Measurements from ENCODE around the gene SLC25A5. TPM values are rescaled to one million over a fixed set of nuclear protein-coding genes. Genes with fewer than 3 reads are reported as not detected.
A peak's percentile ranks its signal among the peaks of the same experiment; 100 is the strongest.

Gene SLC25A5
- total and polyA plus RNA-seq, 10 of the 15 experiments (the other 5 are each of a cell fraction or from before 2014, with no cell fraction given): 361 to 3,863 (median 618) TPM

- no peak for TF ChIP-seq PRDM15 (CRISPR knock-in tag; IDR thresholded peaks at IDR 0.05)
- TF ChIP-seq IRF5 (IDR thresholded peaks at IDR 0.05; ENCODE audit: borderline replicate concordance): no peak
- TF ChIP-seq NFYB (IDR thresholded peaks at IDR 0.05; ENCODE audit: insufficient read depth, low read depth, low read length): 0 out of 2 replicates have a peak, but pooled peaks have one; percentile 34
- TF ChIP-seq SPI1 (IDR thresholded peaks at IDR 0.05; ENCODE audit: borderline replicate concordance, insufficient read depth, low read depth, low read length): no peak
- no peak for TF ChIP-seq CBX3 (IDR thresholded peaks at IDR 0.05; ENCODE audit: borderline replicate concordance, low read depth)
- 0 out of 2 replicates have a peak, but pooled peaks have one; percentile 25 for TF ChIP-seq TCF3 (IDR thresholded peaks at IDR 0.05; ENCODE audit: borderline replicate concordance, insufficient read depth, low read depth, low read length)
- no peak for TF ChIP-seq RELA (IDR thresholded peaks at IDR 0.05; ENCODE audit: borderline replicate concordance, partially characterized antibody)
- TF ChIP-seq STAT3 (IDR thresholded peaks at IDR 0.05; ENCODE audit: low read depth, low read length): no peak
- TF ChIP-seq YBX1 (IDR thresholded peaks at IDR 0.05): no peak
- no peak for TF ChIP-seq JUND (IDR thresholded peaks at IDR 0.05; ENCODE audit: low read depth, low read length)
- TF ChIP-seq MYB (IDR thresholded peaks at IDR 0.05; ENCODE audit: borderline replicate concordance, low read depth, low read length): no peak
- TF ChIP-seq NBN (IDR thresholded peaks at IDR 0.05): no peak
- no peak for TF ChIP-seq ZBTB4 (CRISPR knock-in tag; IDR thresholded peaks at IDR 0.05)
- TF ChIP-seq PAX5 (IDR thresholded peaks at IDR 0.05; ENCODE audit: borderline replicate concordance, low read depth, low read length): no peak
- 0 out of 2 replicates have a peak, but pooled peaks have one; percentile 16 for TF ChIP-seq ZNF687 (IDR thresholded peaks at IDR 0.05)
- TF ChIP-seq TCF7 (IDR thresholded peaks at IDR 0.05; ENCODE audit: borderline replicate concordance): no peak
- TF ChIP-seq NR2F1 (conservative IDR thresholded peaks at IDR 0.05): no peak
Observed at GRCh38 chrX:119467842-119468550, at the start of gene SLC25A5 (continued).
